ENCODE data around the gene PTGR3. TPM values are rescaled to one million over a fixed set of nuclear protein-coding genes. Genes with fewer than 3 reads are reported as not detected.

Gene PTGR3
- total and polyA plus RNA-seq, 2 of the 8 experiments (the other 6 are each of a cell fraction or from before 2014, with no cell fraction given): 2.0 to 3.6 TPM

GRCh38 chr18:75214332-75214690 lies 5.4 kb upstream of the PTGR3 start:
- Histone ChIP-seq H3K56ac (replicated peaks; ENCODE audit: insufficient read length, low read depth, low read length) (no peak overlapping the region), H3K4ac (replicated peaks; ENCODE audit: insufficient read length, low read depth, low read length) (no peak overlapping the region), H3K79me2 (ENCODE audit: control insufficient read depth in 1 of 2, insufficient read depth in 2 of 2, low read length in 2 of 2) (no peaks in the 10 kb centered on the region), H3K14ac (ENCODE audit: insufficient read length) (no peak overlapping the region), H2AFZ (ENCODE audit: low read length) (no peak overlapping the region), H3K4me3 (ENCODE audit: extremely low read depth in 1 of 4, insufficient read depth in 2 of 4, low read depth in 3 of 4, low read length in 4 of 4) (no peak overlapping the region), H4K91ac (replicated peaks; ENCODE audit: insufficient read length, low read length) (no peak overlapping the region), H3K23me2 (ENCODE audit: low read depth, low read length) (peaks cover 13% of the 10 kb centered on the region), H2BK20ac (ENCODE audit: low read length) (no peak overlapping the region), H3K27me3 (replicated peaks in 1 of 4; ENCODE audit: control insufficient read depth in 3 of 4, extremely low read depth in 1 of 4, insufficient read depth in 3 of 4, low read length in 3 of 4) (peaks cover 19 to 41% (median 36%) of the 10 kb centered on the region in 4 experiments), H3K4me1 (replicated peaks in 1 of 4; ENCODE audit: control insufficient read depth in 3 of 4, insufficient read depth in 4 of 4, low read length in 3 of 4) (peaks cover 0 to 5% (median 4%) of the 10 kb centered on the region in 4 experiments; a peak in 4 of 7 replicates), H3K27ac (ENCODE audit: low read depth, low read length) (no peak overlapping the region), H2AK5ac (ENCODE audit: low read depth, low read length) (no peak overlapping the region), H3K36me3 (ENCODE audit: control insufficient read depth in 2 of 4, insufficient read depth in 4 of 4, low read length in 3 of 4) (no peaks in the 10 kb centered on the region), H2BK120ac (replicated peaks; ENCODE audit: low read depth, low read length) (no peak overlapping the region), H4K8ac (ENCODE audit: extremely low read depth, insufficient read depth, low read length) (no peak overlapping the region), H2BK12ac (ENCODE audit: low read depth, low read length) (no peak overlapping the region), H3K23ac (ENCODE audit: insufficient read length) (no peak overlapping the region), H4K20me1 (replicated peaks in 1 of 2; ENCODE audit: control insufficient read depth in 1 of 2, insufficient read depth in 2 of 2, low read length in 2 of 2) (peaks cover 1 to 2% of the 10 kb centered on the region in 2 experiments), H2BK15ac (ENCODE audit: low read length) (no peak overlapping the region), H3K9ac (replicated peaks in 1 of 4; ENCODE audit: extremely low read depth in 1 of 4, low read depth in 3 of 4, low read length in 3 of 4) (no peak overlapping the region), H3K4me2 (ENCODE audit: insufficient read depth in 1 of 2, low read depth in 2 of 2, low read length in 2 of 2) (no peak overlapping the region), H2BK5ac (ENCODE audit: low read depth, low read length) (no peak overlapping the region), H3K18ac (ENCODE audit: extremely low read depth, low read length) (no peak overlapping the region), H3K79me1 (ENCODE audit: low read depth, low read length) (no peaks in the 10 kb centered on the region), H4K5ac (ENCODE audit: insufficient read length, low read depth, low read length) (no peak overlapping the region), H3K9me3 (ENCODE audit: insufficient read depth in 2 of 2, low read depth in 1 of 2, low read length in 1 of 2) (no peaks in the 10 kb centered on the region)
- 93% methylated on average over 5 of the region's 5 CpGs; no CpG with 5 or more reads in 1 of the 2 experiments for WGBS, 2 experiments (ENCODE audit: extremely low coverage in 1 of 2, insufficient coverage in 1 of 2, insufficient read length in 1 of 2, insufficient replicate concordance in 2 of 2, low coverage in 1 of 2, low lambda C conversion rate in 2 of 2, missing lambda C conversion rate in 1 of 2)
- FAIRE-seq (no peak), DNase-seq (ENCODE audit: low read depth in 1 of 2, low spot score in 2 of 2) (no peak)
- POLR2A ChIA-PET (ENCODE audit: partially characterized antibody): no interaction called here
- CTCF ChIA-PET (ENCODE audit: partially characterized antibody): interaction anchor here (0.7 kb wide), 1 partner anchor 126 kb away, joined by 3 read pairs; no protein-coding TSS in a partner anchor
- TF ChIP-seq NRF1 (IDR thresholded peaks at IDR 0.05; ENCODE audit: low read depth, low read length) (no peak), NANOG (IDR thresholded peaks at IDR 0.05; ENCODE audit: insufficient read depth, low read depth, low read length, poor library complexity, severe bottlenecking) (no peak), TCF12 (IDR thresholded peaks at IDR 0.05; ENCODE audit: low read depth, low read length) (no peak), MAFK (IDR thresholded peaks at IDR 0.05; ENCODE audit: low read depth, low read length) (no peak), HDAC6 (IDR thresholded peaks at IDR 0.05; ENCODE audit: low read depth, low read length) (no peak)

Measured in H1 (cell line).